Testis (tissue), 3 donors: ENCODE results near the gene GRIA3. TPM values are rescaled to one million over a fixed set of nuclear protein-coding genes. Genes with fewer than 3 reads are reported as not detected.

ENCODE experiments used
- DNase-seq: peaks from one replicate; pipeline ENCODE4 v3.0.0-alpha.2; 2019
- H3K27ac ChIP-seq, 2 donors: fragments of 200-600 bp; sonication (generic); one replicate each; pipeline ENCODE4 v1.5.1; 2019
- H3K27me3 ChIP-seq: fragments of 200-600 bp; sonication (generic); one replicate; pipeline ENCODE4 v1.5.1; 2019
- H3K36me3 ChIP-seq: fragments of 200-600 bp; sonication (generic); one replicate; pipeline ENCODE4 v1.5.1; 2017; ENCODE audit warnings: low read depth; ENCODE audit errors: missing control alignments
- H3K4me1 ChIP-seq: fragments of 200-600 bp; sonication (generic); one replicate; pipeline ENCODE4 v1.5.1; 2019
- H3K4me3 ChIP-seq, 2 donors: fragments of 200-600 bp; sonication (generic); one replicate each; pipeline ENCODE4 v1.5.1; 2017 to 2019
- H3K9me3 ChIP-seq: fragments of 200-600 bp; sonication (generic); one replicate; pipeline ENCODE4 v1.5.1; 2017
- POLR2A ChIP-seq: fragments of 450-650 bp; IDR thresholded peaks from one replicate; pipeline ENCODE4 v1.6.1; 2017; ENCODE audit warnings: antibody characterized with exemption, mild to moderate bottlenecking, moderate library complexity
- WGBS, 2 donors: methylation state at CpG; one replicate each; pipeline ENCODE4 v1.1.5; 2018; 5-methylcytosine and 5-hydroxymethylcytosine counted together
- intact Hi-C: fragments of 100-400 bp; cut with DNase I; formaldehyde crosslinking; loops from one replicate; pipeline ENCODE4 v1.15.1; 2023; ENCODE audit warnings: low total_unique reads
- polyA plus RNA-seq: library from polyadenylated mRNA; stranded (reverse); fragments of 350-450 nt; fragmentation: Illumina TruSeq; extraction: RNeasy Lipid Tissue Mini Kit (QIAGEN cat#74804); gene quantifications from one replicate; pipeline ENCODE4 v1.2.3, GENCODE V29; 2014; ENCODE audit warnings: low read depth, low replicate concordance; ENCODE audit not compliant: insufficient read depth
- total RNA-seq, 2 donors: library from RNA; depleted of rRNA; stranded (reverse); fragments of >200 nt; gene quantifications; one replicate each; pipeline ENCODE4 v1.2.3, GENCODE V29; 2016
- TF ChIP-seq, protein P1 (sequence below), 3 experiments: fragments of 450-650 bp in 2 of 3; fragments of 200-600 bp in 1 of 3; sonication (generic) in 1 of 3; IDR thresholded peaks; one replicate each; pipeline ENCODE4 v1.5.1; 2016 to 2019; ENCODE audit warnings: antibody characterized with exemption in 3 of 3, mild to moderate bottlenecking in 2 of 3, moderate library complexity in 1 of 3

The GRIA3 gene
- total and polyA plus RNA-seq, 3 donors from 2014 or later, result 1.2 to 2.4 (median 2.0) TPM

DNA sequence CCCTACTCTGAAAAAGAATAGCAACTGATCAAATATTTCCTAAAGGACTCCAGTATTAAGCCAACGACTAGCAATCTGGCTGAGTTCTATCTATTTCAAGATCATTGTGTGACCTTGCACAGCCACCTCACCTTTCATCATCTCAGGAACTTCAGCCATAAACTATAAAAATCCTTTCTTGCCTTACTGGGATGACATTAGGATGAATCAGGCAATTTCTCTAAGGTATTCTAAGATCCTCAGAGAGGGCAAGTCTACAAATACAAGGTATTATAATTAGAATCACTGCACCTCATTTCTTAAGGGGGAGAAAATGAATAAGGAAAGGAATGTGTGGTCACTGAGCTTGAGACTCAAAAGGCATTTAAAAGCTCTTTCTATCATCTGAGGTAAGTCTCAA, 152.6 kb downstream of the GRIA3 start:
- Histone ChIP-seq H3K4me1 (no peaks in the 10 kb centered on the region), H3K27me3 (no peaks in the 10 kb centered on the region), H3K27ac (no peak overlapping the region), H3K36me3 (no peaks in the 10 kb centered on the region), H3K9me3 (no peaks in the 10 kb centered on the region), H3K4me3 (no peak overlapping the region)
- TF ChIP-seq, protein P1, sequence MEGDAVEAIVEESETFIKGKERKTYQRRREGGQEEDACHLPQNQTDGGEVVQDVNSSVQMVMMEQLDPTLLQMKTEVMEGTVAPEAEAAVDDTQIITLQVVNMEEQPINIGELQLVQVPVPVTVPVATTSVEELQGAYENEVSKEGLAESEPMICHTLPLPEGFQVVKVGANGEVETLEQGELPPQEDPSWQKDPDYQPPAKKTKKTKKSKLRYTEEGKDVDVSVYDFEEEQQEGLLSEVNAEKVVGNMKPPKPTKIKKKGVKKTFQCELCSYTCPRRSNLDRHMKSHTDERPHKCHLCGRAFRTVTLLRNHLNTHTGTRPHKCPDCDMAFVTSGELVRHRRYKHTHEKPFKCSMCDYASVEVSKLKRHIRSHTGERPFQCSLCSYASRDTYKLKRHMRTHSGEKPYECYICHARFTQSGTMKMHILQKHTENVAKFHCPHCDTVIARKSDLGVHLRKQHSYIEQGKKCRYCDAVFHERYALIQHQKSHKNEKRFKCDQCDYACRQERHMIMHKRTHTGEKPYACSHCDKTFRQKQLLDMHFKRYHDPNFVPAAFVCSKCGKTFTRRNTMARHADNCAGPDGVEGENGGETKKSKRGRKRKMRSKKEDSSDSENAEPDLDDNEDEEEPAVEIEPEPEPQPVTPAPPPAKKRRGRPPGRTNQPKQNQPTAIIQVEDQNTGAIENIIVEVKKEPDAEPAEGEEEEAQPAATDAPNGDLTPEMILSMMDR (IDR thresholded peaks at IDR 0.05), result no peak
- TF ChIP-seq POLR2A, result no peak
- 83 to 85% methylated on average over 1 of the region's 1 CpG for WGBS, 2 donors
- intact Hi-C loops, result no loop called here
- no peak for DNase-seq

DNA sequence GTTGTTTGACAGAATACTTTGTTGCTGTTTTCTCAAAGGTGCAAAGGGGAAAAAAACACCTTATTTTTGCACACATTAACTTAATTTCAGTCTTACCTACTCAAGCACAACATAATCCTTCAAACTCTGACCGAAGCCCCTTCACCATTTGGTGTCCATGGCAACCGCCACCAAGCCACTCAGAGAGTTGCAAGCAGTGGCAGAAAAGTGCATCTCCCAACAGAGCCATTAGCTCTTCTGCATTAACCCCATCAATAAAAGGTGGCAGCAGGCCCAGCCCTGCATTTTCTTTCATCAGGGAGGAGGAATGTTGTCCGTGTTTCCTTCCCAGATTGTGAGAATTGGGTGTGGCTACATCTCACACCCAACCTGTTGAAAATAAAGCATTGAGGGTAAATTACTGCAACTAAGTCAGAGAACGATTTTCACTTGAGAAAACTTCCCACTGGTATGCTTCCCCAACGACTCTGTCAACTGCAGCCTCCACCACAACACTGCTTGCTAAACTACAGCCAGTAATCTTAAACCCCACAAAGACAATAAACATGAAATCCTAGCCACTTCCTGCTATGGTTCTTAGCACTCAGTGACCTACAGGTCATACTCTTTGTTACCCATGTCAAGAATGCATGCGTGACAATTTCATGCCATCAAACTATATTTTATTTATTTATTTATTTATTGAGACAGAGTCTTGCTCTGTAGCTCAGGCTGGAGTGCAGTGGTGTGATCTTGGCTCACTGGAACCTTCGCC, 154.0 kb downstream of the GRIA3 start:
- no peaks in the 10 kb centered on the region for H3K4me1 ChIP-seq
- H3K9me3 ChIP-seq, result no peaks in the 10 kb centered on the region
- H3K36me3 ChIP-seq, result no peaks in the 10 kb centered on the region
- no peak for TF ChIP-seq POLR2A
- TF ChIP-seq, protein P1 (IDR thresholded peaks at IDR 0.05), result no peak
- DNase-seq, result no peak
- H3K4me3 ChIP-seq, result no peak overlapping the region
- H3K27ac ChIP-seq, result no peak overlapping the region
- 81 to 86% methylated on average over 7 of the region's 7 CpGs for WGBS, 2 donors
- intact Hi-C loops, result no loop called here
- no peaks in the 10 kb centered on the region for H3K27me3 ChIP-seq

DNA sequence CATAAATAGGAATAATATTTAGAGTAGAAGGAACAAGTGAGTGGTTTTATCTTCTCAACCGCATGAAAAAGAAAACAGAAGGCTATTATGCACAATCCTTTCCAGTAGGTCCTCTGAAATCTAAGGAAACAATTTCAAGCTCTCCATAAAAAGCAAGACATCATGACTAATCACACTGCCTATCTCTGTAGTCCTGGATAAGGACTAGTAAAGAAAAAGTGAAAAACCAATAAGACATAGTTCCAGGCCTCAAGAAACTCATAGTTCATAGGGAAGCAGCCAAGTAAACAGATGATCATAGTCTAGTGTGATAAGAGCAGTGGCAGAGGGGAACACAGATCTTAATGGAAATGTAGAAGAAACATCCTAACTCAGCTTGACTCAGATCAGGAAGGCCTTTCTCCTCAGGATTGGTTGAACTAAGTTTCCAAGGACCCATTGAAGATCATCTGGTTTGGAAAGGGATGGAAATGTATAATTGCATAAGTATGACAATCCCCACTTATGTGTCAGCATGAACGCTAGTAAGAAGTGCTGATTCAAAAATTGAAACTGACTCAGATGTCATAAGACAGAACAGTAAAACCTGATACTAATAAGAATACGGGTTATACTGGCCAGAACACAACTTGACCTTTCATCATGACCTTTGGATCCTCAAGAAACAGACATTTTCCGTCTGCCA, 155.3 kb downstream of the GRIA3 start:
- H3K36me3 ChIP-seq, result no peaks in the 10 kb centered on the region
- no peak for DNase-seq
- intact Hi-C loops, result no loop called here
- WGBS, 2 donors, result 63 to 80% methylated on average over 4 of the region's 4 CpGs
- H3K9me3 ChIP-seq, result no peaks in the 10 kb centered on the region
- TF ChIP-seq POLR2A, result no peak
- TF ChIP-seq, protein P1 (IDR thresholded peaks at IDR 0.05), result no peak
- no peak overlapping the region for H3K4me3 ChIP-seq
- no peaks in the 10 kb centered on the region for H3K27me3 ChIP-seq
- no peak overlapping the region for H3K27ac ChIP-seq
- H3K4me1 ChIP-seq, result no peaks in the 10 kb centered on the region

DNA sequence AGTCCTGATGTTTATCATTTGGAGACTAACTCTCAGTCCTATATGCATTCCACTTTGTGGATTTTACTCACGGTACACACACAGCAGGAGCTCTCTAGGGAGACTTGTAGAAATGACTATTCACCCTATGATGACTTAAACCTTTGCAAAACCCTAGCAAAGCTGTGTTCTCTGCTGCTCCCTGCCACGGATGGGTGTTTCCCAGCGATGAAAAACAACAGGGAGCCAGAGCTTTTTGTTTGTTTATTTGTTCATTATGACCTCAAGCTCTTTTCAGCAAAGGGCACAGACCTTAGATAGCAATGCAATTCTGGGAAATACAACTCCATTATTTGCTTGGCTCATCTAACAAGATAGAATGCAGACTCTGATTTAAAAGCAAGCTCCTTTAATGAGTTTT, 156.6 kb downstream of the GRIA3 start:
- Histone ChIP-seq H3K4me3 (no peak overlapping the region), H3K9me3 (no peaks in the 10 kb centered on the region), H3K27me3 (no peaks in the 10 kb centered on the region), H3K27ac (no peak overlapping the region), H3K36me3 (no peaks in the 10 kb centered on the region), H3K4me1 (no peaks in the 10 kb centered on the region)
- peak; percentile 18 for DNase-seq
- intact Hi-C loops, result no loop called here
- WGBS, 2 donors, result 31 to 59% methylated on average over 3 of the region's 3 CpGs
- TF ChIP-seq, protein P1 (IDR thresholded peaks at IDR 0.05), result no peak
- no peak for TF ChIP-seq POLR2A
